DMS153 treated with DMSO at 0.1 percent for 48 hours (cell line): ENCODE measurements around the gene LMBR1L.

ENCODE experiments used
- DNase-seq: peaks from one replicate; lab custom pipeline; 2025; ENCODE audit not compliant: unreplicated experiment; lab: John Stamatoyannopoulos, UW

LMBR1L gene

DNA sequence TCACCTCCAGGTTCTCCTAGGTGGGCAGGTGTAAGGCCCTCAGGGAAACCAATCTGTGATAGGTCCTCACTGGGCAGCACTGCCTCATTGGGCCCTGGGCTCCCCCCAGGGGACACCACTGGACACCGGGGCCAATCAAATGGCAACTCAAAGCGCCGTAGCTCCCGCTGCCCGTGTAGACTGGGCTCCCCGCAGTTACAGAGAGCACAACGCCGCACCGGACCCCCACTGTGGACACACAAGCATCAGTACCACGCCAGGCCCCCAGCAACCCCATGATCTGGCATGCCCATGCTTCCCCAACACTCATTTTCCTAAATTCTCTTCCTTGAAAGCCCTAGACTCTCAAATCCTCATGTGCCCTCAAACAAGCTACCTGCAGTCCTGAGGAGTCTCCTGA lies 56.1 kb downstream of the LMBR1L start:
- DNase-seq = no peak

DNA sequence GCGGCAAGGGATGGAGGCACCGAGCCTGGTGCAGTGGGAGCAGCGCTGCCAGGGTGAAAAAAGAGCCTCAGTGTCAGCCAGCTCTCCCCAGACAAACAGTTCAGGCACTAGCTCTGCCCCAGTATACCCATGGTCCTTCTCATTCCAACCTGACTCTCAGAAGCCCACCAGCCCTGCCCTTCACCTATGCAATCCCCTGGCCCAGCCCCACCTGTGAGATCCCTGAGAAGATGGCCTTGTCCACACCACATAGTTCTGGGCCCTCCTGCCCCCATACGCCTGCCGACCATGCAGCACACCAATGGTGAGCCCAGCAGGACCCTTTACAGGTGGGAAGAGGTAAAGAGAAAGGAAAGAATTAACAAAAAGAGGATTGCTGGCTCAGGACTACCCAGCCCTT lies 56.6 kb downstream of the LMBR1L start:
- DNase-seq = no peak

DNA sequence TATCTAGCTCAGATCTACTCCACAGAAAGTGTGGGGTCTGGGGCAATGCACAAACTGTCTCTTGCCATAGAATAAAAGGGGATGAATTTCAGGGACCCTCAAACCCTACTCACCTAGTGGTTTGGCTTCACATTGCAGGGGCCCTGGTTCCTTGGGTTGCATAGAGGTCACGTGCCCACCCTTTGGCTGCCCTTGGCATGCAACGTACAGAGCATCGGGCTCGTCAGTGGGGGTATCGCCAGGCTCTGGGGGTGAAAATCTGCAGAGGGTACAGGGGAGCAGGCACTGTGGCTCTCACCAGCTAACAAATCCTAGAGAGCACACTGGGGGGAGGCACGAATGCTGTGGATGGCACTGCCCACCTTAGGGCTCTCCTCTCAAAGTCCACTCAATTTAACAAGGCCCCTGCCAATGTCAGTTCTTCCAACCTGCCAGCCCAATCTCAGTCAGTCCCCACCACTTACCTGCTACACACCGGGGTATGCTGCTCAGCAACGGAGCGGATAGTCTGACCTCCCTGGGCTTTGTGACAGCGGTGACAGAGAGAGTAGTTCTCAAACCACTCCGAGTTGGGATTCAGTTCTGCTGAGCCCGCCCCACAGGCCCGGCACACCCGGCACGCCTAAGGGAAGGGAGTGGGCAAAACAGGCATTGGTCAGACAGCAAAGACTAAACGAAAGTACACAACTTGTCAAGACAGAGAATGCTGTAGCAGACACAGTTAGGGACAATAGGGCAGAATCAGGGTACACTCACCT lies 58.0 kb downstream of the LMBR1L start:
- DNase-seq = no peak

DNA sequence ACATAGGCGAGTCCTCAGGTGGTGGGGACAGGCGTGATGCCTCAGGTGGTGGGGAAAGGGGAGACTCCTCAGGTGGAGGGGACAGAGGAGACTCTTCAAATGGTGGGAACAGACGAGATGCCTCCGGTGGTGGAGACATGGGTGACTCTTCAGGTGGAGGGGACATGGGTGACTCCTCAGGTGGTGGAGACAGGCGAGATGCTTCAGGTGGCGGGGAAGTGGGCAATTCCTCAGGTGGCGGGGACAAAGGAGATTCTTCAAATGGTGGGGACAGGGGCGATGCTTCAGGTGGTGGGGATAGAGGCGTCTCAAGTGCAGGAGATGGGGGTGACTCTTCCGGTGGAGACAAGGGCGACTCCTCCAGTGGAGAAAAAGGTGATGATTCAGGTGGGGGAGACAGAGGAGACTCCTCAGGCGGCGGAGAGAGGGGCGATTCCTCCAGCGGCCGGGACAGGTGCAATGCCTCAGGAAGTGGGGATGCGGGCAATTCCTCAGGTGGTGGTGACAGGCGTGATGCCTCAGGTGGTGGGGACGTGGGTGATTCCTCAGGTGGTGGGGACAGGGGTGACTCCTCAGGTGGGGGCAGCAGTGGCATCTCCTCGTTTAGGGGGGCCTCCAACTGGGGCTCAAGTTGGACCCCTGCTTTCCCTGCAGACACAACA lies 58.7 kb downstream of the LMBR1L start:
- DNase-seq = no peak

DNA sequence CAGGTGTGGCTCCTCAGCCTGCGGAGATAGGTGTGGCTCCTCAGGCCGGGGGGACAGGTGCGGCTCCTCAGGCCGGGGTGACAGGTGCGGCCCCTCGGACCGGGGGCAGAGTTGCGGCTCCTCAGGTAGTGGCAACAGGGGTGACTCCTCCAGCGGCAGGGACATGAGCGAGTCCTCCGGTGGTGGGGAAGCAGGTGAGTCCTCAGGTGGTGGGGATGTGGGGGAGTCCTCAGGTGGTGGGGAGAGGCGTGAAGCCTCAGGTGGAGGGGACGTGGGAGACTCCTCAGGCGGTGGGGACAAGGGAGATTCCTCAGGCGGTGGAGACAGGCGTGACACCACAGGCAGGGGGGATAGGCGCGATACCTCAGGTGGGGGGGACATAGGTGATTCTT lies 59.3 kb downstream of the LMBR1L start:
- no peak for DNase-seq

DNA sequence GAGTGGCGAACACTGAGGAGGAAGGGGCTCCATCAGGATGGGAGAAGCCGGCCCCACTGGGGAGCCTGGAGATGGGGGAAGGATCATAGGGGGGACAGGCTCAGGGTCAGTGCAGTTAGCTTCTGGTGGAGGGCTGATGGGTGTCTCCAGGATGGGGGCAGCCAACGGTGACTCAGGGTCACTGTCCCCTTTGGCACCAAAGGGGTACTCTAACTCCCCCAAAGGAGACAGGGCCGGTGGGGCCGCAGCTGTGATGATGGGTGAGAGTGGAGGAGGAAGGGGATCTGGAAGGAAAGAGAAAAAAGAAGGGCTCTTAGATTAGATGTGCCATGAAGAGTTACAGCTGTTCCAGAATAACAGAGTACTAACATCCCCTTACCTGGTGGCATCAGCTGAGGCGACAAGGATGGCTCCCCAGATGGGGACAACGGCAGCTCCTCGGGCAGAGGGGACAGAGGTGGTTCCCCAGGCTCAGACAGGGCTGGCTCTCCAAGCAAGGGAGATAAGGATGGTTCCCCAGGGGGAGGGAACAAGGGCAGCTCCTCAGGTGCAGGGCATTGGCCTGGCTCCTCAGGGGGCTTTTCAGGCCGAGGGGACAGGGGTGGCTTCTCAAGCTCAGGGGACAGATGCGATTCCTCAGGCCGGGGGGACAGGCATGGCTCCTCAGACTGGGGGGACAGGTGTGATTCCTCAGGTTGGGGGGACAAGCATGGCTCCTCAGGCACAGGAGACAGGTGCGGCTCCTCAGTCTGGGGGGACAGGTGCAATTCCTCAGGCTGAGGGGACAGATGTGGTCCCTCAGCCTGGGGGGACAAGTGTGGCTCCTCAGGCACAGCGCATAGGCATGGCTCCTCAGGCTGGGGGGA lies 59.9 kb downstream of the LMBR1L start:
- no peak for DNase-seq

DNA sequence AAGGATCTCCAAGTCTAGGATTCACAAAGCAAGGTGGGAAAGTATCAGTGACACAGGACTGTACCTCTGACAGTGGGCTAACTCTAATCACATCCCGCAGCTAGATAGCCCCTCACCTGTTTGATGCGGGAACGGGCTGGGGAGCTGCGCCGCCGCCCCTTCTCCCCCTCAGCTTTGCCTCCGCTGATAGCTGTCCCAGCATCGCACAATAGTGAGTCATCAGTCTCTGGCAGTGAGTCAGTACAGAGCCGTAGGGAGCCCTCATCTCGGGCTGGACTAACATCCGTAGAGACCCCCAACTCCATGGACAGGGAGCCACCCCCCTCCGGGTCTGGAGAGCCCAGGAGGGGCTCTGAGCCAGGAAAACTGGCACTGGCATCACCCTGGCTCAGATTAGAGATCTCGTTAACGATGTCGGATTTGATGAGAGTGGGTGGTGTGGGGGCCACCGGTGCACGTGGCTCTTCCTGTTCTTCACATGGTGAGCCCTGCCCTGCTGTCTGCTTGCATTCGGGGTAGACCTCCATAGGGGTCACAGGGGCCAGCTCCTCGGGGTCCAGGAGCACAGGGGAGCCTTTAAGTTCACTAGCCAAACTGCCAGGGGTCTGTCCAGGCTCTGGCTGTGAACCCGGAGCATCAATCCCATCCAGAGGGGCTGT lies 61.0 kb downstream of the LMBR1L start:
- no peak for DNase-seq

DNA sequence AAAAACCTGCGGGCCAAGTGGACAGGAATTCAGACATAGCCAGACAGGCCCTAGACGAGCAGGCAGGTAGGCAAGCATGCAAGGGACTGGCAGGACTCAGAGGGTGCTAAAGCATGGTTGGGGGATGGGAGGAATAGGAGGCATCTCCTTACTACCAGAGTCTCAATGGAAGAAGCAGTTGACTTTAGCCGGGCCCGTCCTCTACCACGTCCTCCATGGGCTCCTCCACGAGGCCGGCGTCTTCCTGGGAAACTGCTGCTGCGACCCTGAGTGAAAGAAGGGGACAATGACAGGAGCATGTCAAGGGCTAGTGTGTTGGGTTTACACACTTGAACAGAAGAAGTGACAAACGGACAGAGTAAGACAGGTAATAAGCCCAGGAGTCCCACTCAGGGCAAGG lies 61.7 kb downstream of the LMBR1L start:
- DNase-seq = no peak
